ENCODE data around the gene DUSP5. TPM values are rescaled to one million over a fixed set of nuclear protein-coding genes. Genes with fewer than 3 reads are reported as not detected.

The DUSP5 gene
- total RNA-seq, 2 experiments from 2014 or later, result 64.3 to 66.2 TPM

GRCh38 chr10:110475722-110476515, 21.8 kb upstream of the DUSP5 start:
- H3K27ac ChIP-seq (ENCODE audit: low read depth in 1 of 2, low read length in 2 of 2), result no peak overlapping the region
- DNase-seq (no peak), ATAC-seq (ENCODE audit: poor library complexity) (no peak)
- H3K4me1 ChIP-seq (ENCODE audit: insufficient read depth, low read length), result no peaks in the 10 kb centered on the region
- CTCF ChIA-PET, result no interaction called here
- Mint-ChIP-seq H3K9me3 (no peaks in the 10 kb centered on the region), H3K27ac (no peak overlapping the region), H3K27me3 (no peaks in the 10 kb centered on the region), H3K4me3 (no peak overlapping the region), H3K36me3 (ENCODE audit: low read depth) (no peaks in the 10 kb centered on the region), H3K4me1 (ENCODE audit: low read depth) (no peaks in the 10 kb centered on the region)
- H3K9me3 ChIP-seq (ENCODE audit: control insufficient read depth in 1 of 2, insufficient read depth in 1 of 2, low read length in 2 of 2), result no peaks in the 10 kb centered on the region
- TF ChIP-seq CTCF (IDR thresholded peaks at IDR 0.05), result no peak
- H3K27me3 ChIP-seq (ENCODE audit: control insufficient read depth in 1 of 2, insufficient read depth in 2 of 2, low read length in 2 of 2), result no peaks in the 10 kb centered on the region
- POLR2A ChIA-PET, result no interaction called here
- intact Hi-C loops (cut with DNase I, micrococcal nuclease), result no loop called here
- no peaks in the 10 kb centered on the region for H3K36me3 ChIP-seq (ENCODE audit: insufficient read depth, low read length)
- H3K4me3 ChIP-seq (ENCODE audit: low read length), result no peak overlapping the region

DNA sequence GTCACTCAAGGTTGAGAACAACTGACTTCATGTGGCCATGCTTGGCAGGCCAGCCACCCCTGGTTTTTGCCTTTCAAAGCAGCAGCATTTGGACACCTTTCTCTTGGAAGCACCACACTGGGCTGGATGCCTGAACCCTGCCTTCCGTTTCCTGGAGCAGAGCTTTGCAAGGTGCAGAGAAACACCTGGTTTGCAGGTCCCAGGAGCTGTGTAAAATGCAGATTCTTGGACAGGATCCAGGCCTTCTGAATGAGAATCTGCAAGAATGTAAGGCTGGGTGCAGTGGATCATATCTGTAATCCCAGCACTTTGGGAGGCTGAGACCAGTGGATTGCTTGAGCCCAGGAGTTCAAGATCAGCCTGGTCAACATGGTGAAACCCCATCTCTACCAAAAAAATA, 18.0 kb upstream of the DUSP5 start:
- no peak for ATAC-seq (ENCODE audit: poor library complexity)
- no peak overlapping the region for H3K4me3 Mint-ChIP-seq
- Histone ChIP-seq H3K4me1 (ENCODE audit: insufficient read depth, low read length) (no peaks in the 10 kb centered on the region), H3K27me3 (ENCODE audit: control insufficient read depth in 1 of 2, insufficient read depth in 2 of 2, low read length in 2 of 2) (no peaks in the 10 kb centered on the region), H3K27ac (ENCODE audit: low read depth in 1 of 2, low read length in 2 of 2) (no peak overlapping the region), H3K36me3 (ENCODE audit: insufficient read depth, low read length) (no peaks in the 10 kb centered on the region), H3K9me3 (ENCODE audit: control insufficient read depth in 1 of 2, insufficient read depth in 1 of 2, low read length in 2 of 2) (no peaks in the 10 kb centered on the region), H3K4me3 (ENCODE audit: low read length) (no peak overlapping the region)
- no peak for TF ChIP-seq CTCF (IDR thresholded peaks at IDR 0.05)
- no peak for DNase-seq
- CTCF ChIA-PET, result no interaction called here
- no peaks in the 10 kb centered on the region for H3K9me3 Mint-ChIP-seq
- H3K36me3 Mint-ChIP-seq (ENCODE audit: low read depth), result no peaks in the 10 kb centered on the region
- intact Hi-C loops (cut with DNase I, micrococcal nuclease), result no loop called here
- H3K27me3 Mint-ChIP-seq, result no peaks in the 10 kb centered on the region
- no peak overlapping the region for H3K27ac Mint-ChIP-seq
- H3K4me1 Mint-ChIP-seq (ENCODE audit: low read depth), result no peaks in the 10 kb centered on the region
- POLR2A ChIA-PET, result no interaction called here

DNA sequence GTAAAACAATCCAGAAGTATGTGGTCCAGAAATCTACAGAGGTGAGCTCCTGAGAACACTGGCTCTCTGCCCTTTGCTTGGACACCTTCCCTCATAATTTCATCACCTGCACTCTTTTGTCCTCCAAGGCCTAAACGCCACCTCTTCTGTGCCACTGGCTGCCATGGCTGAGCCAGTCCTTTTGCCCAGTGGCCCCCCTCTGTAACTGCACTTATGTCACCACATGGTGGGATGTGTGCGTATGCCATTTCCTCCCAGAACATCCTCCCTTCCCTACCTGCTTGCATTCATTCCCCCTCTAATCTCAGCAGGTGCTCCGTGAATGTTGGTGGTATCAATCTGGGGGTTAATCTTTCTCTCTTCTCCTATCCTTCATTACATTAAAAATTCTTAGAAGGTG, 17.3 kb upstream of the DUSP5 start:
- no peak for TF ChIP-seq CTCF (IDR thresholded peaks at IDR 0.05)
- intact Hi-C loops (cut with DNase I, micrococcal nuclease), result no loop called here

More for the DNA sequence above, 17.3 kb upstream of the DUSP5 start:
- no peaks in the 10 kb centered on the region for H3K36me3 ChIP-seq (ENCODE audit: insufficient read depth, low read length)
- Mint-ChIP-seq H3K27ac (no peak overlapping the region), H3K9me3 (no peaks in the 10 kb centered on the region), H3K36me3 (ENCODE audit: low read depth) (no peaks in the 10 kb centered on the region), H3K27me3 (peaks cover 2% of the 10 kb centered on the region), H3K4me3 (no peak overlapping the region), H3K4me1 (ENCODE audit: low read depth) (no peaks in the 10 kb centered on the region)
- no peaks in the 10 kb centered on the region for H3K4me1 ChIP-seq (ENCODE audit: insufficient read depth, low read length)
- ATAC-seq (ENCODE audit: poor library complexity) (no peak), DNase-seq (no peak)
- H3K27ac ChIP-seq (ENCODE audit: low read depth in 1 of 2, low read length in 2 of 2), result no peak overlapping the region
- H3K4me3 ChIP-seq (ENCODE audit: low read length), result no peak overlapping the region
- H3K9me3 ChIP-seq (ENCODE audit: control insufficient read depth in 1 of 2, insufficient read depth in 1 of 2, low read length in 2 of 2), result no peaks in the 10 kb centered on the region
- CTCF ChIA-PET, result no interaction called here
- POLR2A ChIA-PET, result no interaction called here
- no peaks in the 10 kb centered on the region for H3K27me3 ChIP-seq (ENCODE audit: control insufficient read depth in 1 of 2, insufficient read depth in 2 of 2, low read length in 2 of 2)
